Measurements from ENCODE around the gene C11orf97. TPM values are rescaled to one million over a fixed set of nuclear protein-coding genes. Genes with fewer than 3 reads are reported as not detected.

Gene C11orf97
- total RNA-seq, 1 donor from 2014 or later = not detected

- Mint-ChIP-seq H3K9me3 (no peaks in the 10 kb centered on the region), H3K27ac (no peak overlapping the region), H3K36me3 (no peaks in the 10 kb centered on the region), H3K27me3 (no peaks in the 10 kb centered on the region), H3K4me1 (ENCODE audit: unreplicated experiment) (peaks cover 16% of the 10 kb centered on the region), H3K4me3 (no peak overlapping the region)
- DNase-seq (ENCODE audit: extremely low spot score, unreplicated experiment) = no peak
- TF ChIP-seq CTCF (conservative IDR thresholded peaks at IDR 0.05) = no peak
Measured at GRCh38 chr11:94559361-94559760, 47.1 kb downstream of the C11orf97 start.

DNA sequence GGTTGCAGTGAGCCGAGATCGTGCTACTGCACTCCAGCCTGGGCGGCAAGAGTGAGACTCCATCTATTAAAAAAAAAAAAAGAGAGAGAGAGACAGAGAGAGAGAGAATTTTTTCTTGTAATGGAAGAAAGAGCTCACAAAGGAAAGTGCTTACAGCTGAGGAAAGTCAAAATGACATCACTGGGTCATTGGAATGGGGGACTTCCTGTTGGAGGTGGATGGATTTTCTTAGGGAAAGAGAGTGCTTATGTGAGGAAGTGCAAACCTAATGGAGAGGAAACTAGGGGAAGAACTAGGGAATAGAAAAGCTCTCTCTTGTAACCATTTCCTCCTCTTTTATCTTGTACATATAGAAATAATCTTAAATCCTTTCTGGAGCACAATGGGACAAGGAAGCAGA is 48.6 kb downstream of the C11orf97 start:
- no peak for DNase-seq (ENCODE audit: extremely low spot score, unreplicated experiment)
- no peak overlapping the region for H3K27ac Mint-ChIP-seq
- peaks cover 16% of the 10 kb centered on the region for H3K4me1 Mint-ChIP-seq (ENCODE audit: unreplicated experiment)
- no peak for TF ChIP-seq CTCF (conservative IDR thresholded peaks at IDR 0.05)
- no peaks in the 10 kb centered on the region for H3K9me3 Mint-ChIP-seq
- no peak overlapping the region for H3K4me3 Mint-ChIP-seq
- H3K36me3 Mint-ChIP-seq = no peaks in the 10 kb centered on the region
- no peaks in the 10 kb centered on the region for H3K27me3 Mint-ChIP-seq

GRCh38 chr11:94563176-94563847 is 51.1 kb downstream of the C11orf97 start:
- H3K9me3 Mint-ChIP-seq = no peaks in the 10 kb centered on the region
- no peak for DNase-seq (ENCODE audit: extremely low spot score, unreplicated experiment)
- H3K27me3 Mint-ChIP-seq = no peaks in the 10 kb centered on the region
- no peaks in the 10 kb centered on the region for H3K36me3 Mint-ChIP-seq
- no peak overlapping the region for H3K4me3 Mint-ChIP-seq
- H3K4me1 Mint-ChIP-seq (ENCODE audit: unreplicated experiment) = peaks cover 16% of the 10 kb centered on the region
- TF ChIP-seq CTCF (conservative IDR thresholded peaks at IDR 0.05) = no peak
- H3K27ac Mint-ChIP-seq = no peak overlapping the region

DNA sequence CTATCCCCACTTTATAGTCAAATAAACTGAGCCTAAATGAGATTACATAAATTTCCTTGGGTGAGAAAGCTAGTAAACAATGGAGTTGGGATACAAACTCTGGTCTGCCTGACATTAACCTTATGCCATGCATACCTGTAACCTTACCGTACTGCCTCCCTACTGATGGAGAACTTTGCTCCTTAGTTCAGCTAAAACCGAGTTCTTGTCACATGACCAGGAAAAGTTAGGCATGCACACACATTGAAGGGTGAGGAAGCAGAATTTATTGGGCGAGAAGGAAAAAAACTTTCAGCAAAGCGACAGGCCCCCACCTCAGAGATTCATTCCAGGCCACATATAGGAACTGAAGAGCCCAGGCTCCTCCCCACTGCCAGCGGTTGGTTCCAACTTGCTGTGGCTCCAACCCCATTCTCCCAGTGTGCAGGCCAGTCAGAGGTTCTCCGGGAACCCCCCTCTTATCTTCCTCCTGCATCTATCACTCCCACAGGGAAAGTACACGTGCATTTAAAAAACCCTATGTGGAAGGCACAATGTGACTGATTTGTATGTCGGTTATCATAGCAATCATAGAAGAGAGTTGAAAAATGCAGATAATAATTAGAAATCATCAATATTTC is 51.7 kb downstream of the C11orf97 start:
- Mint-ChIP-seq H3K4me3 (no peak overlapping the region), H3K27ac (no peak overlapping the region), H3K9me3 (no peaks in the 10 kb centered on the region), H3K4me1 (ENCODE audit: unreplicated experiment) (peaks cover 16% of the 10 kb centered on the region), H3K36me3 (no peaks in the 10 kb centered on the region), H3K27me3 (no peaks in the 10 kb centered on the region)
- DNase-seq (ENCODE audit: extremely low spot score, unreplicated experiment) = no peak
- TF ChIP-seq CTCF (conservative IDR thresholded peaks at IDR 0.05) = no peak

DNA sequence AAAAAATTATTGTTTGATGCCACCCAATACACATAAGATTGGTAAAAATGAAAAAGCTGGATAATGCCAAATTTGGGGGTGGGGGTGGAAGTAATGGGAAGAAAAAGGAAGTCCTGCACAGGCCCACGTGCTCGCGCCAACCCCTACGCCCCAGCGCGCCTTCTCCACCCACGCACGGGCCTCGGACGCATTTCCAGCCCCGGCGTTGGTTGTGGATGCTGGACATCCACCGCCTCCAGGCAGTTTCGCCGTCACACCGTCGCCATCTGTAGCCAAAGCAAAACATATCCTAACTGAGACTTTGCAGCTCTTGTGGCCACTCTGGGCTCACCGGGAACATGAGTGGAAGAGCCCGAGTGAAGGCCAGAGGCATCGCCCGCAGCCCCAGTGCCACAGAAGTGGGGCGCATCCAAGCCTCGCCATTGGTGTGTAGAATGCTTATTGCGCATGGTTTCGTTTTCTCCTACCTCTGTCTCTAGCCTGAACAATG is 55.0 kb downstream of the C11orf97 start, which contains the start of gene PIWIL4:
Gene PIWIL4 (plus strand): TSS at position 188 of the 490 bp plus-strand sequence. CDS start 151 bp downstream, at position 339.
- Mint-ChIP-seq H3K27ac (no peak within 1 kb of the TSS), H3K4me1 (ENCODE audit: unreplicated experiment) (peaks cover 7% of the 10 kb centered on the region)

More for the DNA sequence above, 55.0 kb downstream of the C11orf97 start, which contains the start of gene PIWIL4:
- H3K27me3 Mint-ChIP-seq = no peaks in the 10 kb centered on the region
- TF ChIP-seq CTCF (conservative IDR thresholded peaks at IDR 0.05) = no peak
- H3K4me3 Mint-ChIP-seq = no peak within 1 kb of the TSS
- no peak for DNase-seq (ENCODE audit: extremely low spot score, unreplicated experiment)
- H3K9me3 Mint-ChIP-seq = no peaks in the 10 kb centered on the region
- H3K36me3 Mint-ChIP-seq = no peaks in the 10 kb centered on the region
